Stimulated activated CD8-positive, alpha-beta memory T cell treated with anti-CD3 and anti-CD28 coated beads, Interleukin-2, amount 100 ng/mL, for 48 hours (primary cell): ENCODE results near the gene SDHAF3.

Experiments used
- DNase-seq, 2 donors: peaks; one replicate each; pipeline ENCODE4 v3.0.0-alpha.2; 2020; ENCODE audit warnings: low read depth in 2 of 2

The SDHAF3 gene

GRCh38 chr7:97218767-97219166 is 101.3 kb downstream of the SDHAF3 start:
- no peak for DNase-seq

GRCh38 chr7:97219237-97219636 is 101.7 kb downstream of the SDHAF3 start:
- DNase-seq = no peak

- no peak for DNase-seq
These were observed 106.8 kb downstream of the SDHAF3 start for GRCh38 chr7:97224316-97224715.

GRCh38 chr7:97226541-97226940 is 109.0 kb downstream of the SDHAF3 start:
- DNase-seq = no peak
